ENCODE data around the gene SPATA31E1.
"Not testable (repeated sequence)": the region's sequence is repeated elsewhere in the genome, so short reads cannot be mapped to it uniquely, and the experiment has no call there.

Gene SPATA31E1

DNA sequence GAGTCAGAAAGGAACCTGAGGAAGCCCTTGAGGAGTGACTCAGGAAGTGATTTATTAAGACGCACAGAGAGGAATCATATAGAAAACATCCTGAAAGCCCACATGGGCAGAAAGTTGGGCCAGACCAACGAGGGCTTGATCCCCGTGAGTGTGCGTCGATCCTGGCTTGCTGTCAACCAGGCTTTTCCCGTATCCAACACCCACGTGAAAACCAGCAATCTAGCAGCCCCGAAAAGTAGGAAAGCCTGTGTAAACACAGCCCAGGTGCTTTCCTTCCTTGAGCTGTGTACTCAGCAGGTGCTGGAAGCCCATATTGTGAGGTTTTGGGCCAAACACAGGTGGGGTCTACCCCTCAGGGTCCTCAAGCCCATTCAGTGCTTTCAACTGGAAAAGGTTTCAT lies 38.9 kb downstream of the SPATA31E1 start:
- DNase-seq (ENCODE audit: low read depth in 3 of 3, low spot score in 1 of 3) = not testable (repeated sequence)

DNA sequence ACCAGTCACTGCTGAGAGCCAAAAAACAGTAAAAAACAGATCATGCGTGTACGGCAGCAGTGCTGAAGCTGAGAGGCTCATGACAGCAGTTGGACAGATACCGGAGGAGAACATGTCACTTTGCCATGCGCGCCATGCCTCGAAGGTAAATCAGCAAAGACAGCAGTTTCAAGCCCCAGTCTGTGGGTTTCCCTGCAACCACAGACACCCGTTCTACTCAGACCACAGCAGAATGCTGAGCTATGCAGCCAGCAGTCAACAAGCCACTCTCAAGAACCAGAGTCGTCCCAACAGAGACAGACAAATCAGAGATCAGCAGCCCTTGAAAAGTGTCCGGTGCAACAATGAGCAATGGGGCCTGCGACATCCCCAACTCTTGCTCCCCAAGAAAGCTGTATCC lies 40.3 kb downstream of the SPATA31E1 start:
- not testable (repeated sequence) for DNase-seq (ENCODE audit: low read depth in 3 of 3, low spot score in 1 of 3)

- not testable (repeated sequence) for DNase-seq (ENCODE audit: low read depth in 3 of 3, low spot score in 1 of 3)
These were observed 42.2 kb downstream of the SPATA31E1 start for GRCh38 chr9:87924851-87925250.

- DNase-seq (ENCODE audit: low read depth in 3 of 3, low spot score in 1 of 3) = not testable (repeated sequence)
These were observed 46.5 kb downstream of the SPATA31E1 start for GRCh38 chr9:87929152-87929551.

DNA sequence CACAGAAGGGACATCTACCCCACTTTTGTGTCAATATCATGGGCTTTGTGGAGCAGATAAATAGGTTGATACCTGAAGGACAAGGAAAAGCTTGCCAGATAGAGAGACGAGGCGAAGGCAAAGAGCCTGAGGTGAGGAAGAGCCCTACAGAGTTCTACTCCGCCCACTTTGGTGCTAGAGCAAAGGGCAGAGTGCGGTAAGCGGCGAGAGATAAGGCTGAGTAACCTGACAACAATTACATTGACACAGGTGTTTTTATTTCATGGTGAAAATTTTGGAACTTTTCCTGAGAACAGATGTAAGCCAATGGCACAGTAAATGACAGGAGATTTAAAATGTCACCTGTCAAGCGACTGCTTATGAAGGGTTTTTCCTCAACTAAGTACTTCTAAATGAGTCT lies 51.8 kb downstream of the SPATA31E1 start:
- not testable (repeated sequence) for DNase-seq (ENCODE audit: low read depth in 3 of 3, low spot score in 1 of 3)

DNA sequence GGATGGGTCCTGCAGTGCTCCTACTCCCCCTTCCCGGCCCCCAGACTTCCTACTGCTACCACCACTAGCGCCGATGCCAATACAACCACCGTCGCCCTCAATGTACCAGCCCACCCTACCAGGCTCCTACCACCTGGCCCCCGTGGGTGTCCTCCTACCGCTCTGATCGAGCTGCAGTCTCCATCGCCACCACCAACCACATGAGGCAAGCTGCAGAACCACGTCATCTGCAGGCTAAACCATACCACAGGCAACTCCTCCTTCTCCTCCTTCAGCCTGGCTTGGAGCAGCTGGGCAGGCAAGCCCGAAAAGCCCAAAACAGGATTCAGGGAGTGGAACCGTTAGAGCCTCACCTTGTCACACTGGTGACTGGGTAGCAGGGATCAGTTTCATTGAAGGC lies 54.7 kb downstream of the SPATA31E1 start:
- DNase-seq (ENCODE audit: low read depth in 3 of 3, low spot score in 1 of 3) = not testable (repeated sequence)

DNA sequence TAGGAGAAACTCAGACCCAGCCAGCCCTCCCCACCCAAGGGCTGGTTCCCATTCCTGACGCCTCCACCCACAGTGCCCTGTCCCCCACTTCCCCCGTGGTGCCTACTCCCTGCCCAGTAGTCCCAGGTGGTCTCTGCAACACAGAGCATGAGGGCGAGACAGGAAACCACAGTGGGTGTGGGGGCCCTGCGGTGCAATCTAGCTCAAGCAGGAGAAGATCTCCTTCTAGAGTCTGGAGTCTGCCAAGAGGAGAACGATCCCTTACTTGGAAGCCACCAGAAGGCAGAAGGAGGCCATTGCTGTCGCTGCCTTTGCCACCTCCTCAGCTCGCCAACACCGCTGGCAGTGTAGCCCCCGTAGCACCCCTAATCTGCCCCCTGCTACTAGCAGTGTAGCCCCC lies 55.2 kb downstream of the SPATA31E1 start:
- not testable (repeated sequence) for DNase-seq (ENCODE audit: low read depth in 3 of 3, low spot score in 1 of 3)

DNA sequence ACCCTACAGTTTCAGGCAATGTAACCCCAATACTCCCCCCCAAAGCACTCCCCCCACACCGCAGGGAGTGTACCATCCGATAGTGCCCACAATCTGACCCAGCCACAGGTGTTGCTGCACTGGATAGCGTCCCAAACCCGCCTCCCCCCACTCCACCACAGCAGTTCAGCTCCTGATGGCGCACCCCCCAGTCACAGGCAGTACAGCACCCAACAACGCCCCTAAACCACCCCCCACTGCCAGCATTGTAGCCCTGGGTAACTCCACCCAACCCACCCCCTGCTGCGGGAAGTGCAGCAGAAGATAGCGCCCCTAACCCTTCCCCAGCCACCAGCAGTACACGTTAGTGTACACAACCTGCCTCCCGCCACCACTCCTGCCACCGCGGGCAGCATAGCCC lies 55.7 kb downstream of the SPATA31E1 start:
- not testable (repeated sequence) for DNase-seq (ENCODE audit: low read depth in 3 of 3, low spot score in 1 of 3)
